Measurements from ENCODE around the gene SEC14L3. TPM values are rescaled to one million over a fixed set of nuclear protein-coding genes. Genes with fewer than 3 reads are reported as not detected.
"Not testable (repeated sequence)": the region's sequence is repeated elsewhere in the genome, so short reads cannot be mapped to it uniquely, and the experiment has no call there.

SEC14L3 gene
- total RNA-seq, 1 donor from 2014 or later, result not detected

- no peaks in the 10 kb centered on the region for H3K9me3 Mint-ChIP-seq
- H3K27me3 Mint-ChIP-seq (ENCODE audit: low read depth), result peaks cover 3% of the 10 kb centered on the region
- DNase-seq (ENCODE audit: low spot score), result no peak
- no peak overlapping the region for H3K27ac Mint-ChIP-seq
- H3K4me1 Mint-ChIP-seq (ENCODE audit: low read depth), result no peaks in the 10 kb centered on the region
- no peaks in the 10 kb centered on the region for H3K36me3 Mint-ChIP-seq (ENCODE audit: low read depth)
- intact Hi-C loops (cut with micrococcal nuclease), result no loop called here
- no peak overlapping the region for H3K4me3 Mint-ChIP-seq (ENCODE audit: low read depth)
These were observed 8.2 kb upstream of the SEC14L3 start for GRCh38 chr22:30479981-30480380.

GRCh38 chr22:30474683-30475424 lies 3.0 kb upstream of the SEC14L3 start:
- no peak for DNase-seq (ENCODE audit: low spot score)
- intact Hi-C loops (cut with micrococcal nuclease), result no loop called here
- H3K27me3 Mint-ChIP-seq (ENCODE audit: low read depth), result peaks cover 8% of the 10 kb centered on the region
- peaks cover 3% of the 10 kb centered on the region for H3K4me1 Mint-ChIP-seq (ENCODE audit: low read depth)
- no peaks in the 10 kb centered on the region for H3K9me3 Mint-ChIP-seq
- no peaks in the 10 kb centered on the region for H3K36me3 Mint-ChIP-seq (ENCODE audit: low read depth)
- no peak overlapping the region for H3K27ac Mint-ChIP-seq
- H3K4me3 Mint-ChIP-seq (ENCODE audit: low read depth), result no peak overlapping the region

GRCh38 chr22:30474121-30474520 lies 2.3 kb upstream of the SEC14L3 start:
- peaks cover 8% of the 10 kb centered on the region for H3K27me3 Mint-ChIP-seq (ENCODE audit: low read depth)
- no peak for DNase-seq (ENCODE audit: low spot score)
- H3K27ac Mint-ChIP-seq, result no peak overlapping the region
- H3K36me3 Mint-ChIP-seq (ENCODE audit: low read depth), result no peaks in the 10 kb centered on the region
- intact Hi-C loops (cut with micrococcal nuclease), result no loop called here
- peaks cover 3% of the 10 kb centered on the region for H3K4me1 Mint-ChIP-seq (ENCODE audit: low read depth)
- no peaks in the 10 kb centered on the region for H3K9me3 Mint-ChIP-seq
- no peak overlapping the region for H3K4me3 Mint-ChIP-seq (ENCODE audit: low read depth)

GRCh38 chr22:30472994-30473720 lies 1.3 kb upstream of the SEC14L3 start:
- Mint-ChIP-seq H3K36me3 (ENCODE audit: low read depth) (no peaks in the 10 kb centered on the region), H3K27ac (no peak overlapping the region), H3K9me3 (no peaks in the 10 kb centered on the region), H3K27me3 (ENCODE audit: low read depth) (peaks cover 10% of the 10 kb centered on the region), H3K4me3 (ENCODE audit: low read depth) (no peak overlapping the region), H3K4me1 (ENCODE audit: low read depth) (peaks cover 3% of the 10 kb centered on the region)
- intact Hi-C loops (cut with micrococcal nuclease), result no loop called here
- no peak for DNase-seq (ENCODE audit: low spot score)

GRCh38 chr22:30470655-30471054 lies 1.2 kb downstream of the SEC14L3 start:
- H3K27me3 Mint-ChIP-seq (ENCODE audit: low read depth), result peaks cover 9% of the 10 kb centered on the region
- H3K4me1 Mint-ChIP-seq (ENCODE audit: low read depth), result peaks cover 3% of the 10 kb centered on the region
- no peak for DNase-seq (ENCODE audit: low spot score)
- H3K36me3 Mint-ChIP-seq (ENCODE audit: low read depth), result no peaks in the 10 kb centered on the region
- intact Hi-C loops (cut with micrococcal nuclease), result no loop called here
- H3K9me3 Mint-ChIP-seq, result no peaks in the 10 kb centered on the region
- H3K27ac Mint-ChIP-seq, result no peak overlapping the region
- no peak overlapping the region for H3K4me3 Mint-ChIP-seq (ENCODE audit: low read depth)

GRCh38 chr22:30469165-30469564 lies 2.7 kb downstream of the SEC14L3 start:
- no peaks in the 10 kb centered on the region for H3K36me3 Mint-ChIP-seq (ENCODE audit: low read depth)
- no peak overlapping the region for H3K4me3 Mint-ChIP-seq (ENCODE audit: low read depth)
- peaks cover 3% of the 10 kb centered on the region for H3K4me1 Mint-ChIP-seq (ENCODE audit: low read depth)
- DNase-seq (ENCODE audit: low spot score), result no peak
- no peak overlapping the region for H3K27ac Mint-ChIP-seq
- intact Hi-C loops (cut with micrococcal nuclease), result no loop called here
- peaks cover 14% of the 10 kb centered on the region for H3K27me3 Mint-ChIP-seq (ENCODE audit: low read depth)
- no peaks in the 10 kb centered on the region for H3K9me3 Mint-ChIP-seq

- H3K27me3 Mint-ChIP-seq (ENCODE audit: low read depth); H3K4me3 Mint-ChIP-seq (ENCODE audit: low read depth); H3K36me3 Mint-ChIP-seq (ENCODE audit: low read depth); H3K4me1 Mint-ChIP-seq (ENCODE audit: low read depth); DNase-seq (ENCODE audit: low spot score); intact Hi-C loops (cut with micrococcal nuclease); H3K9me3 Mint-ChIP-seq; H3K27ac Mint-ChIP-seq: not testable (repeated sequence)
These were observed 11.3 kb downstream of the SEC14L3 start for GRCh38 chr22:30460555-30460954.

- H3K4me1 Mint-ChIP-seq (ENCODE audit: low read depth), result no peaks in the 10 kb centered on the region
- DNase-seq (ENCODE audit: low spot score), result no peak
- H3K36me3 Mint-ChIP-seq (ENCODE audit: low read depth), result no peaks in the 10 kb centered on the region
- intact Hi-C loops (cut with micrococcal nuclease), result no loop called here
- H3K4me3 Mint-ChIP-seq (ENCODE audit: low read depth), result no peak overlapping the region
- no peak overlapping the region for H3K27ac Mint-ChIP-seq
- H3K9me3 Mint-ChIP-seq, result no peaks in the 10 kb centered on the region
- peaks cover 4% of the 10 kb centered on the region for H3K27me3 Mint-ChIP-seq (ENCODE audit: low read depth)
These were observed 11.7 kb downstream of the SEC14L3 start for GRCh38 chr22:30460147-30460546.

- Mint-ChIP-seq H3K27ac (no peak overlapping the region), H3K36me3 (ENCODE audit: low read depth) (no peaks in the 10 kb centered on the region), H3K9me3 (no peaks in the 10 kb centered on the region), H3K4me1 (ENCODE audit: low read depth) (no peaks in the 10 kb centered on the region), H3K4me3 (ENCODE audit: low read depth) (no peak overlapping the region), H3K27me3 (ENCODE audit: low read depth) (no peaks in the 10 kb centered on the region)
- no peak for DNase-seq (ENCODE audit: low spot score)
- intact Hi-C loops (cut with micrococcal nuclease), result no loop called here
These were observed 12.4 kb downstream of the SEC14L3 start for GRCh38 chr22:30459181-30460052.

- intact Hi-C loops (cut with micrococcal nuclease), result no loop called here
These were observed 13.8 kb downstream of the SEC14L3 start for GRCh38 chr22:30457981-30458380.

GRCh38 chr22:30455075-30455840 lies 16.6 kb downstream of the SEC14L3 start:
- DNase-seq (ENCODE audit: low spot score), result no peak
- H3K4me3 Mint-ChIP-seq (ENCODE audit: low read depth), result no peak overlapping the region
- H3K4me1 Mint-ChIP-seq (ENCODE audit: low read depth), result no peaks in the 10 kb centered on the region
- H3K36me3 Mint-ChIP-seq (ENCODE audit: low read depth), result no peaks in the 10 kb centered on the region
- no peak overlapping the region for H3K27ac Mint-ChIP-seq
- intact Hi-C loops (cut with micrococcal nuclease), result no loop called here
- H3K9me3 Mint-ChIP-seq, result no peaks in the 10 kb centered on the region
- H3K27me3 Mint-ChIP-seq (ENCODE audit: low read depth), result peaks cover 5% of the 10 kb centered on the region

More at GRCh38 chr22:30457981-30458380, 13.8 kb downstream of the SEC14L3 start:
- Mint-ChIP-seq H3K27ac (no peak overlapping the region), H3K4me3 (ENCODE audit: low read depth) (no peak overlapping the region), H3K4me1 (ENCODE audit: low read depth) (no peaks in the 10 kb centered on the region), H3K36me3 (ENCODE audit: low read depth) (no peaks in the 10 kb centered on the region), H3K9me3 (no peaks in the 10 kb centered on the region), H3K27me3 (ENCODE audit: low read depth) (no peaks in the 10 kb centered on the region)
- DNase-seq (ENCODE audit: low spot score), result no peak

GRCh38 chr22:30453731-30454510 lies 17.9 kb downstream of the SEC14L3 start:
- Mint-ChIP-seq H3K4me3 (ENCODE audit: low read depth) (no peak overlapping the region), H3K4me1 (ENCODE audit: low read depth) (no peaks in the 10 kb centered on the region), H3K36me3 (ENCODE audit: low read depth) (no peaks in the 10 kb centered on the region), H3K9me3 (no peaks in the 10 kb centered on the region), H3K27me3 (ENCODE audit: low read depth) (peaks cover 5% of the 10 kb centered on the region), H3K27ac (no peak overlapping the region)
- DNase-seq (ENCODE audit: low spot score), result no peak
- intact Hi-C loops (cut with micrococcal nuclease), result no loop called here

Data from activated T-helper 2 cell treated with anti-CD3 and anti-CD28 coated beads, Interferon-gamma antibody, Interleukin-2, Interleukin-4, amounts not matched to agents 10 μg/mL and 5 μg/mL and 100 μg/mL, durations not matched to agents 14 hours and 24 hours and 36 hours (primary cell).